ENCODE measurements around the gene FKBP5. TPM values are rescaled to one million over a fixed set of nuclear protein-coding genes. Genes with fewer than 3 reads are reported as not detected.

FKBP5 gene
- total and polyA plus RNA-seq, 10 of the 15 experiments (the other 5 are each of a cell fraction or from before 2014, with no cell fraction given) = 29.0 to 123 (median 62.3) TPM

DNA sequence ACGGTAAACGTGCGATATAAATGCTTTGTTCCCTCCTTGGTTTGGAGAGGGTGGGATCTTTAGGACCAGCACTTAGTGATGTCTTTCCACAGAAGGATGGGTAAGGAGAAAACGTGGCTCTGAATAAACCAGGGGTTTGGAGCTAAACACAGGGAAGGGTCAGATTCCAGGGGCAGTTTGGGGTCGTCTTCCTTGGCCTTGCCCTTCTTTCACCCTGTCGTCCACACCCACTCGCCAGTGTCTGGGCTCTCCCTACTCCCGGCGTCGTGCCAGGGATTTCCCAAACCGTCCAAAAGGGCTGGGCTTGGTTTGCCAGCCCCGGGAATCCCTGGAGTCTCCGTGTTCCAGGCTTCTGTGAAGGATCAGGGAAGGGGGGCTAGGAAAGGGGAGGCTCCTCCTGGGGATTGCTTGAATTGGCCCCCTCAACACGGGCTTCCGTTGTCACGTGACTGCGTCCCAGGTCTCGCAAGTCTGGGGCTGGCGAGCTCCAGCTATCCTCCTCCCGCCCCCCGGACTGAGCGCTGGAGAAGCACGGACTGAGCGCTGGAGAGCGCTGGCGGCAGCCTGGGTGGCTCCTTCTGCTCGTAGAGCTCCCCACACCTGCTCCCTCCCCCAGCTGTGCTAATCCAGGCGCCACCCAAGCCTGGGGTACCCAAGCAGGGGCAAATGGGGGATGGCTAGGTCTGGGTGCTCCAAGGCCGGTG, 38.7 kb upstream of the FKBP5 start (continued):
- TF ChIP-seq YBX1 (IDR thresholded peaks at IDR 0.05) (no peak), RAD51 (IDR thresholded peaks at IDR 0.05) (peak; percentile 95), CHD2 (IDR thresholded peaks at IDR 0.05; ENCODE audit: borderline replicate concordance, low read depth, low read length) (peak; percentile 13; the same call in 1 of the 2 replicates), NFIC (IDR thresholded peaks at IDR 0.05; ENCODE audit: low read depth, low read length) (no peak), SP1 (IDR thresholded peaks at IDR 0.05; ENCODE audit: low read depth, low read length) (no peak), RUNX3 (IDR thresholded peaks at IDR 0.05; ENCODE audit: low read length) (no peak), RB1 (IDR thresholded peaks at IDR 0.05; ENCODE audit: borderline replicate concordance) (0 out of 2 replicates have a peak, but pooled peaks have one; percentile 42), ZNF622 (IDR thresholded peaks at IDR 0.05) (no peak), ZNF207 (IDR thresholded peaks at IDR 0.05; ENCODE audit: borderline replicate concordance) (no peak), GABPA (IDR thresholded peaks at IDR 0.05; ENCODE audit: low read depth) (no peak), EGR1 (IDR thresholded peaks at IDR 0.05; ENCODE audit: borderline replicate concordance in 1 of 2, low read depth in 2 of 2, low read length in 2 of 2) (0 out of 3 replicates have a peak, but pooled peaks of 1 of the 2 experiments have one; percentile 5)
- TF ChIP-seq, protein P1, sequence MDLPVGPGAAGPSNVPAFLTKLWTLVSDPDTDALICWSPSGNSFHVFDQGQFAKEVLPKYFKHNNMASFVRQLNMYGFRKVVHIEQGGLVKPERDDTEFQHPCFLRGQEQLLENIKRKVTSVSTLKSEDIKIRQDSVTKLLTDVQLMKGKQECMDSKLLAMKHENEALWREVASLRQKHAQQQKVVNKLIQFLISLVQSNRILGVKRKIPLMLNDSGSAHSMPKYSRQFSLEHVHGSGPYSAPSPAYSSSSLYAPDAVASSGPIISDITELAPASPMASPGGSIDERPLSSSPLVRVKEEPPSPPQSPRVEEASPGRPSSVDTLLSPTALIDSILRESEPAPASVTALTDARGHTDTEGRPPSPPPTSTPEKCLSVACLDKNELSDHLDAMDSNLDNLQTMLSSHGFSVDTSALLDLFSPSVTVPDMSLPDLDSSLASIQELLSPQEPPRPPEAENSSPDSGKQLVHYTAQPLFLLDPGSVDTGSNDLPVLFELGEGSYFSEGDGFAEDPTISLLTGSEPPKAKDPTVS (IDR thresholded peaks at IDR 0.05; ENCODE audit: low read depth, low read length) = no peak
- TF ChIP-seq, protein P2, sequence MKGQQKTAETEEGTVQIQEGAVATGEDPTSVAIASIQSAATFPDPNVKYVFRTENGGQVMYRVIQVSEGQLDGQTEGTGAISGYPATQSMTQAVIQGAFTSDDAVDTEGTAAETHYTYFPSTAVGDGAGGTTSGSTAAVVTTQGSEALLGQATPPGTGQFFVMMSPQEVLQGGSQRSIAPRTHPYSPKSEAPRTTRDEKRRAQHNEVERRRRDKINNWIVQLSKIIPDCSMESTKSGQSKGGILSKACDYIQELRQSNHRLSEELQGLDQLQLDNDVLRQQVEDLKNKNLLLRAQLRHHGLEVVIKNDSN (IDR thresholded peaks at IDR 0.05; ENCODE audit: borderline replicate concordance, extremely low read length, insufficient read depth, low read depth, low read length) = peak; percentile 82
- TF ChIP-seq, protein P3, sequence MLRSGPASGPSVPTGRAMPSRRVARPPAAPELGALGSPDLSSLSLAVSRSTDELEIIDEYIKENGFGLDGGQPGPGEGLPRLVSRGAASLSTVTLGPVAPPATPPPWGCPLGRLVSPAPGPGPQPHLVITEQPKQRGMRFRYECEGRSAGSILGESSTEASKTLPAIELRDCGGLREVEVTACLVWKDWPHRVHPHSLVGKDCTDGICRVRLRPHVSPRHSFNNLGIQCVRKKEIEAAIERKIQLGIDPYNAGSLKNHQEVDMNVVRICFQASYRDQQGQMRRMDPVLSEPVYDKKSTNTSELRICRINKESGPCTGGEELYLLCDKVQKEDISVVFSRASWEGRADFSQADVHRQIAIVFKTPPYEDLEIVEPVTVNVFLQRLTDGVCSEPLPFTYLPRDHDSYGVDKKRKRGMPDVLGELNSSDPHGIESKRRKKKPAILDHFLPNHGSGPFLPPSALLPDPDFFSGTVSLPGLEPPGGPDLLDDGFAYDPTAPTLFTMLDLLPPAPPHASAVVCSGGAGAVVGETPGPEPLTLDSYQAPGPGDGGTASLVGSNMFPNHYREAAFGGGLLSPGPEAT (IDR thresholded peaks at IDR 0.05; ENCODE audit: low read depth) = peak; percentile 36; the same call in 1 of the 2 replicates

All from GM12878 (cell line).